ENCODE results near the gene NUMB. TPM values are rescaled to one million over a fixed set of nuclear protein-coding genes. Genes with fewer than 3 reads are reported as not detected.

NUMB gene
- total and polyA plus RNA-seq, 2 of the 13 experiments (the other 11 are each of a cell fraction or from before 2014, with no cell fraction given): 20.3 to 71.1 TPM

DNA sequence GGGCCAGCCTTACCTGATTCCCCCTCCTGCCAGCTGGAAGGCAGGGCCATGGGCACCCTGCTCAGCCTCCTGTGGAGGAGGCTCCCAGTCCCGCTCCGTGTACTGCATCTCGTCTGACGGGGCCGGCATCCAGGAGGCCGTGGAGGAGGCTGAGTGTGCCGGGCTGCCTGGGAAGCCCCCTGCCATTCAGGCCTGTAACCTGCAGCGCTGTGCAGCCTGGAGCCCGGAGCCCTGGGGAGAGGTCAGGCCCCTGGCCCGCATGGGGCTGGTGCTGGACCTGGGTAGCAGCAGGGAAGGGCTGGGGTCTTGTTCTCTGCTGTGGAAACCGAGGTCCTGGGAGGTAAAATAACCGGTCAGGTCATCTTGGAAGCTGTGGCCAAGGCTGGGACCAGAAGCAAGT, 204.6 kb downstream of the NUMB start (continued):
- TF ChIP-seq, protein P1, sequence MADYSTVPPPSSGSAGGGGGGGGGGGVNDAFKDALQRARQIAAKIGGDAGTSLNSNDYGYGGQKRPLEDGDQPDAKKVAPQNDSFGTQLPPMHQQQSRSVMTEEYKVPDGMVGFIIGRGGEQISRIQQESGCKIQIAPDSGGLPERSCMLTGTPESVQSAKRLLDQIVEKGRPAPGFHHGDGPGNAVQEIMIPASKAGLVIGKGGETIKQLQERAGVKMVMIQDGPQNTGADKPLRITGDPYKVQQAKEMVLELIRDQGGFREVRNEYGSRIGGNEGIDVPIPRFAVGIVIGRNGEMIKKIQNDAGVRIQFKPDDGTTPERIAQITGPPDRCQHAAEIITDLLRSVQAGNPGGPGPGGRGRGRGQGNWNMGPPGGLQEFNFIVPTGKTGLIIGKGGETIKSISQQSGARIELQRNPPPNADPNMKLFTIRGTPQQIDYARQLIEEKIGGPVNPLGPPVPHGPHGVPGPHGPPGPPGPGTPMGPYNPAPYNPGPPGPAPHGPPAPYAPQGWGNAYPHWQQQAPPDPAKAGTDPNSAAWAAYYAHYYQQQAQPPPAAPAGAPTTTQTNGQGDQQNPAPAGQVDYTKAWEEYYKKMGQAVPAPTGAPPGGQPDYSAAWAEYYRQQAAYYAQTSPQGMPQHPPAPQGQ (CRISPR knock-in tag; IDR thresholded peaks at IDR 0.05; ENCODE audit: borderline replicate concordance): no peak
- no peak for TF ChIP-seq MAFG (CRISPR knock-in tag; IDR thresholded peaks at IDR 0.05)
- TF ChIP-seq NCOR1 (IDR thresholded peaks at IDR 0.05; ENCODE audit: borderline replicate concordance, low read length): no peak
- TF ChIP-seq KLF13 (CRISPR knock-in tag; IDR thresholded peaks at IDR 0.05): no peak

DNA sequence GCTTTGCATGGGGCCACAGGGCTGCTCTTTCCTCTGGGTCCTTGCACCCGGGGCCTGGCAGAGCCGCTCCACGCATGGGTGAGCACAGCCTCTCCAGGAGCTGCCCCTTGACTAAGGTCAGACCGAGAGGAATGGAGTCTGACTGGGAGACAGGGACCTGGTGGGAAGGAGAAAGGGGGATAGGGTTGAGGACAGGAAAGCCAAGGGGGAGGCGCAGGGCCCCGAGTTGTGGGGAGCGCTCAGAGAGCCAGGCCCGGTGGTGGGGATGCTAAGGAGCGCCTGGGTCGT, 205.1 kb downstream of the NUMB start:
- CTCF ChIA-PET (ENCODE audit: low intra/inter-chr PET ratio, low total read pairs): no interaction called here
- Histone ChIP-seq H2AFZ (ENCODE audit: low read length) (no peak overlapping the region), H3K36me3 (replicated peaks in 1 of 2; ENCODE audit: control insufficient read depth in 1 of 2, insufficient read depth in 2 of 2, low read length in 2 of 2) (no peaks in the 10 kb centered on the region), H3K79me2 (ENCODE audit: insufficient read depth, low read length) (no peaks in the 10 kb centered on the region), H3K4me2 (ENCODE audit: low read depth, low read length) (no peak overlapping the region), H3K4me1 (ENCODE audit: insufficient read depth, low read length) (peaks cover 10% of the 10 kb centered on the region; the same call in 1 of the 2 replicates), H3K9me3 (ENCODE audit: low read length) (no peaks in the 10 kb centered on the region), H3K9ac (ENCODE audit: insufficient read depth, low read depth, low read length) (no peak overlapping the region), H3K4me3 (replicated peaks in 1 of 3; ENCODE audit: insufficient read depth in 1 of 3, low read depth in 2 of 3, low read length in 3 of 3) (no peak overlapping the region), H3K27me3 (ENCODE audit: control insufficient read depth in 1 of 2, insufficient read depth in 2 of 2, low read length in 2 of 2) (peaks cover 18 to 53% of the 10 kb centered on the region in 2 experiments; a peak in 4 of 5 replicates), H4K20me1 (ENCODE audit: insufficient read depth, low read length) (no peaks in the 10 kb centered on the region), H3K27ac (ENCODE audit: extremely low read length, insufficient read depth, low read length) (no peak overlapping the region)
- DNase-seq (ENCODE audit: low spot score): no peak
- TF ChIP-seq NR3C1 (CRISPR knock-in tag; IDR thresholded peaks at IDR 0.05) (no peak), ZNF143 (CRISPR knock-in tag; IDR thresholded peaks at IDR 0.05) (no peak), FOXM1 (CRISPR knock-in tag; IDR thresholded peaks at IDR 0.05) (no peak), NFIC (IDR thresholded peaks at IDR 0.05; ENCODE audit: low read length) (no peak)
- intact Hi-C loops (cut with micrococcal nuclease; ENCODE audit: unreplicated experiment) (no loop called here), in situ Hi-C loops (cut with HindIII; ENCODE audit: extremely low pct_ligation_motif_present, low pct_unique_long_range_greater_than_20kb) (no loop called here)
- no peak for FAIRE-seq
- ATAC-seq: peak; percentile 12; the same call in 1 of the 3 replicates
- POLR2A ChIA-PET: no interaction called here
- WGBS (ENCODE audit: low lambda C conversion rate): 52% methylated on average over 7 of the region's 10 CpGs
- BruUV-seq (replicated peaks): no TSS peak
